CD4-positive, alpha-beta memory T cell (primary cell): Measurements from ENCODE around the gene SHC2. TPM values are rescaled to one million over a fixed set of nuclear protein-coding genes. Genes with fewer than 3 reads are reported as not detected.

ENCODE experiments used
- CTCF ChIA-PET: fragments of 350-600 bp; sonication (Branson Sonifier 250); formaldehyde crosslinking; loops from one replicate; lab custom pipeline; 2021; ENCODE audit warnings: inconsistent platforms; ENCODE audit not compliant: partially characterized antibody; lab: Charles Lee
- POLR2A ChIA-PET: fragments of 350-600 bp; sonication (Branson Sonifier 250); formaldehyde crosslinking; loops from one replicate; lab custom pipeline; 2021; ENCODE audit not compliant: partially characterized antibody; lab: Charles Lee
- DNase-seq, 5 donors: peaks; one replicate each; pipeline versions ENCODE4 v3.0.0 to v3.0.0-alpha.2; 2020 to 2022; ENCODE audit warnings: mixed read lengths in 1 of 5
- H3K27ac ChIP-seq: one replicate; pipeline ENCODE4 v1.7.0; 2013; ENCODE audit warnings: low read depth, low read length
- H3K27me3 ChIP-seq: 2 replicates; pipeline ENCODE4 v1.7.0; 2013; ENCODE audit warnings: mild to moderate bottlenecking, low read length, moderate library complexity; ENCODE audit not compliant: insufficient read depth
- H3K36me3 ChIP-seq: 2 replicates; pipeline ENCODE4 v1.7.0; 2013; ENCODE audit warnings: mild to moderate bottlenecking, low read length, moderate library complexity; ENCODE audit not compliant: insufficient read depth
- H3K4me1 ChIP-seq: 2 replicates; pipeline ENCODE4 v1.7.0; 2013; ENCODE audit warnings: mild to moderate bottlenecking, low read length, moderate library complexity; ENCODE audit not compliant: insufficient read depth
- H3K4me3 ChIP-seq, 2 donors: one replicate each; pipeline ENCODE4 v1.7.0; 2013; ENCODE audit warnings: low read length in 2 of 2, mild to moderate bottlenecking in 1 of 2
- H3K9me3 ChIP-seq, 2 donors: one replicate each; pipeline ENCODE4 v1.7.0; 2013; ENCODE audit warnings: low read length in 2 of 2, control low read depth in 1 of 2; ENCODE audit not compliant: control insufficient read depth in 1 of 2
- H3K27ac Mint-ChIP-seq, 7 donors: one replicate each; pipeline ENCODE4 v1.8.0; 2020 to 2021; ENCODE audit warnings: mixed read lengths in 7 of 7, mild to moderate bottlenecking in 6 of 7, inconsistent platforms in 3 of 7, moderate library complexity in 3 of 7
- H3K27me3 Mint-ChIP-seq, 2 donors: one replicate each; pipeline ENCODE4 v1.8.0; 2020 to 2021; ENCODE audit warnings: mixed read lengths in 2 of 2
- H3K36me3 Mint-ChIP-seq, 2 donors: one replicate each; pipeline ENCODE4 v1.8.0; 2020 to 2021; ENCODE audit warnings: mixed read lengths in 2 of 2, inconsistent platforms in 1 of 2, mild to moderate bottlenecking in 1 of 2
- H3K4me1 Mint-ChIP-seq, 4 donors: one replicate each; pipeline ENCODE4 v1.8.0; 2020 to 2021; ENCODE audit warnings: mixed read lengths in 4 of 4, mild to moderate bottlenecking in 1 of 4
- H3K4me3 Mint-ChIP-seq, 8 donors: one replicate each; pipeline ENCODE4 v1.8.0; 2020 to 2021; ENCODE audit warnings: mixed read lengths in 8 of 8, mild to moderate bottlenecking in 7 of 8, moderate library complexity in 6 of 8, inconsistent platforms in 3 of 8
- H3K9me3 Mint-ChIP-seq, 8 donors: one replicate each; pipeline ENCODE4 v1.8.0; 2020 to 2021; ENCODE audit warnings: mixed read lengths in 8 of 8, mild to moderate bottlenecking in 5 of 8, inconsistent platforms in 3 of 8, moderate library complexity in 1 of 8
- intact Hi-C: fragments of 100-400 bp; cut with micrococcal nuclease; formaldehyde crosslinking; loops from one replicate; pipeline ENCODE4 v1.15.1; 2023
- polyA plus RNA-seq, 2 donors: library from polyadenylated mRNA; unstranded; fragments of 300-500 nt; fragmentation: Illumina TruSeq; gene quantifications; one replicate each; pipeline ENCODE4 v1.2.3, GENCODE V29; 2021
- total RNA-seq, 2 experiments: library from RNA; stranded (reverse); gene quantifications; one replicate each; pipeline ENCODE4 v1.2.3, GENCODE V29; 2021

SHC2 gene
- total and polyA plus RNA-seq, 4 experiments from 2014 or later = 0.55 to 0.64 TPM; not detected in 2

DNA sequence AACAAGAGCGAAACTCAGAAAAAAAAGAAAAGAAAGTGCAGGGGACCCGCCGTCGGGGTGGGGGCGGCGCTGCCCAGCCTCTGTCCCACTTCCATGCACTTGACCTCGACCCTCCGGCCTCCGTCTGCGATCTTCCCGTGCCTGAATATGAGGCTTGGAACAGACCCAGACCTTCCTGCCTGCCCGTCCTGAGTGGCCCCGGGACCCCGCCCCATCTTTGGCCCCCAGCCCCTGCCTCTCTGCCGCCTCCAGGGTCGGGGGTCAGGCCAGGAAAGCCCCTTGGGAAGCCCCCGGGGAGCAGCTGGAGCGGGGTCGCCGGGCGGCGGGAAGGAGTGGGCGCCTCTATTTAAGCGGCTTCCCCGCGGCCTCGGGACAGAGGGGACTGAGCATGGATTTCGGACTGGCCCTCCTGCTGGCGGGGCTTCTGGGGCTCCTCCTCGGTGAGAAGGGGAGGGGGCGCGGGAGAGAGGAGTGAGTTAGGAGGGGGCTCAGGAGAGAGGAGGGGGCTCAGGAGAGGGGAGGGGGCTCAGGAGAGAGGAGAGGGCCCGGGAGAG, 35.4 kb upstream of the SHC2 start, which contains the start of gene MADCAM1:
MADCAM1 (plus strand) TSS at position 375 of the 554 bp plus-strand sequence; CDS start at position 389, 14 bp downstream.
- Histone ChIP-seq H3K36me3 (no peaks in the 10 kb centered on the region), H3K27me3 (peaks cover 13% of the 10 kb centered on the region), H3K9me3 (no peaks in the 10 kb centered on the region), H3K4me1 (no peaks in the 10 kb centered on the region), H3K4me3 (no peak within 1 kb of the TSS), H3K27ac (no peak within 1 kb of the TSS)
- CTCF ChIA-PET = interaction anchor here (1.3 to 1.5 kb wide), 2 partner anchors 10 to 14 kb away, joined by 6 to 7 read pairs; no protein-coding TSS in a partner anchor
- no peaks in the 10 kb centered on the region for H3K9me3 Mint-ChIP-seq
- no peaks in the 10 kb centered on the region for H3K36me3 Mint-ChIP-seq
- H3K4me3 Mint-ChIP-seq = no peak within 1 kb of the TSS
- H3K27ac Mint-ChIP-seq = peak within 1 kb of the TSS in 4 of 7 donors; percentile 18 to 69 (median 44)
- H3K27me3 Mint-ChIP-seq = peaks cover 6 to 7% of the 10 kb centered on the region in 2 donors
- intact Hi-C loops = no loop called here
- POLR2A ChIA-PET = interaction anchor here (1.1 kb wide), 1 partner anchor 14 kb away, joined by 5 read pairs; no protein-coding TSS in a partner anchor
- peaks cover 0 to 6% (median 4%) of the 10 kb centered on the region in 4 donors for H3K4me1 Mint-ChIP-seq
- DNase-seq = no peak

DNA sequence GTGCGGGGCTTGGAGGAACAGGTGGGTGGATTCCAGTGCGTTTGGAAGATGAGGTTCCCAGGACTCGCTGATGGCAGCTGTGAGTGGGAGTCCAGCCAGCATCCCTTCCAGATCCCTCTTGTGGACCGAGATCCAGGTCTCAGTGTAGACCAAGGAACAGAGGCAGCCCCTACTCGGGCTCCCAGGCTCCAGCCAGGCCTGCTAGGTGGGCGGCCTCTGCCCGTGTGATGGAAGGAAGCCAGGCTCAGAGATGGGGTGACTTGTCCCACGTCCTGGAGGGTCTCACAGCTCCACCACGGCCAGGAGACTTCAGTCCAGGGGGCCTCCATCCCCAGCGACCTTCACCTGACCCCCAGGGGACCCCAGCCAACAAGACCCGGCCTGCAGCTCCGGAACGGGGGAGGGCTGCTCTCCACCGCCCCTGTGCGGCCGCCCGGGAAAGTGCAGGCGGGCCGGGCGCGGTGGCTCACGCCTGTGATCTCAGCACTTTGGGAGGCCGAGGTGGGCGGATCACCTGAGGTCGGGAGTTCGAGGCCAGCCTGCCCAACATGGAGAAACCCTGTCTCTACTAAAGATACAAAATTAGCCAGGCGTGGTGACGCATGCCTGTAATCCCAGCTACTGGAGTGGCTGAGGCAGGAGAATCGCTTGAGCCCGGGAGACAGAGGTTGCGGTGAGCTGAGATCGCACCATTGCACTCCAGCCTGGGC, 34.7 kb upstream of the SHC2 start:
- H3K27ac Mint-ChIP-seq = peak overlapping the region in 4 of 7 donors; percentile 18 to 69 (median 44)
- H3K4me1 Mint-ChIP-seq = peaks cover 0 to 6% (median 4%) of the 10 kb centered on the region in 4 donors
- H3K27me3 Mint-ChIP-seq = peaks cover 6 to 7% of the 10 kb centered on the region in 2 donors
- H3K9me3 Mint-ChIP-seq = no peaks in the 10 kb centered on the region
- H3K4me3 Mint-ChIP-seq = no peak overlapping the region
- Histone ChIP-seq H3K4me1 (no peaks in the 10 kb centered on the region), H3K27me3 (peaks cover 13% of the 10 kb centered on the region), H3K9me3 (no peaks in the 10 kb centered on the region), H3K36me3 (no peaks in the 10 kb centered on the region), H3K27ac (no peak overlapping the region), H3K4me3 (no peak overlapping the region)
- H3K36me3 Mint-ChIP-seq = no peaks in the 10 kb centered on the region
- intact Hi-C loops = no loop called here
- CTCF ChIA-PET = interaction anchor here (1.3 to 1.5 kb wide), 2 partner anchors 11 to 15 kb away, joined by 6 to 7 read pairs; no protein-coding TSS in a partner anchor
- DNase-seq = peak; percentile 39 to 58 (median 49)
- POLR2A ChIA-PET = interaction anchor here (0.8 to 1.1 kb wide), 3 partner anchors 11 to 15 kb away, joined by 3 to 5 read pairs (median 4); no protein-coding TSS in a partner anchor

DNA sequence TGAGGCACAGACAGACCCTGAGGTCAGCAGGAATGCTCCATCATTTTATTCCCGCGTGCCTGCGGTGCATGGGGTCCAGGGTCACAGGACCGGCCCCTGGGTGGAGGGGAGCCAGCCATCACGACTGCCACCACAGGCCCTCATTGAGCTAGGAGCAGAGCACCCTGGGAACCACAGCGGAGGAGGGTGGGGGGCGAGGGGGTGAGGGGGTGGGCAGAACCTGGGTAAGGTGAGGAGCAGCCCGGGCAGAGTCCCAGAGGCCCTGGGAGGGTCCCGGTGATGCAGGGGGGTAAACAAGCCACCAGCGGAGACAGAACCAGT, 34.2 kb upstream of the SHC2 start:
- DNase-seq = no peak
- Histone ChIP-seq H3K9me3 (no peaks in the 10 kb centered on the region), H3K4me3 (no peak overlapping the region), H3K4me1 (no peaks in the 10 kb centered on the region), H3K36me3 (no peaks in the 10 kb centered on the region), H3K27me3 (peaks cover 13% of the 10 kb centered on the region), H3K27ac (no peak overlapping the region)
- POLR2A ChIA-PET = interaction anchor here (0.8 to 1.1 kb wide), 3 partner anchors 11 to 16 kb away, joined by 3 to 5 read pairs (median 4); no protein-coding TSS in a partner anchor
- Mint-ChIP-seq H3K27me3 (peaks cover 6 to 7% of the 10 kb centered on the region in 2 donors), H3K36me3 (no peaks in the 10 kb centered on the region), H3K4me1 (peaks cover 2 to 6% (median 5%) of the 10 kb centered on the region in 4 donors), H3K27ac (peak overlapping the region in 2 of 7 donors; percentile 65 to 69), H3K4me3 (no peak overlapping the region), H3K9me3 (no peaks in the 10 kb centered on the region)
- intact Hi-C loops = no loop called here
- CTCF ChIA-PET = interaction anchor here (1.5 kb wide), 1 partner anchor 16 kb away, joined by 6 read pairs; no protein-coding TSS in a partner anchor

DNA sequence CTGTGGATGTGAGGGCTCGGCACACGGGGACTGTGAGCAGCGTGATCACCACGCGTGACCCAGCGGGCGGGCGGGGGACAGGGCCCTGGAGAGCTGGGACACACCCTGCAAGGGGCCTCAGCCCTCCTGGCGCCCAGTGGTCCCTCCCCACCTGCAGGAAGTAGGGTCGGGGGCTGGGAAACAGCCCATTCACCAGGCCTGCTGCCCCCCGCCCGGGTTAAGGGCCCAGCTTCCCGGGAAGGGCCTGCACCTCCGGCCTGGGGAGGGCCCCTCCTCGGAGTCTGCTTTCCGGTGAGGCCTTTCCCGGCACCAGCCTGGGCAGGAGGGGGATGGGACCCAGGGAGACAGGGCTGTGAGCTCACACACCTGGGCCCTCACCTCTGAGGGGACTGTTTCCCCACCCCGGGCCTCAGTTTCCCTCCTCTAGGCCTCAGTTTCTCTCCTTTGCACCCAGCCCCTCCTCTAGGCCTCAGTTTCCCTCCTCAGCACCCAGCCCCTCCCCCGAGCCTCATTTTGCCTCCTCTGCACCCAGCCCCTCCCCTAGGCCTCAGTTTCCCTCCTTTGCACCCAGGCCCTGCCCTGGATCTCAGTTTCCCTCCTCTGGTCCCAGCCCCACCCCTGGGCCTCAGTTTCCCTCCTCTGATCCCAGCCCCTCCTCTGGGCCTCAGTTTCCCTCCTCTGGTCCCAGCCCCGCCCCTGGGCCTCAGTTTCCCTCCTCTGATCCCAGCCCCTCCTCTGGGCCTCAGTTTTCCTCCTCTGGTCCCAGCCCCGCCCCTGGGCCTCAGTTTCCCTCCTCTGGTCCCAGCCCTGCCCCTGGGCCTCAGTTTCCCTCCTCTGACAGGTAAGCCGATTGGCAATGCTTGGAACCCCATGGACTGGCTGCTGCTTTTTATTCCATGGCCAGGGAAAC, 33.6 kb upstream of the SHC2 start:
- Histone ChIP-seq H3K27ac (no peak overlapping the region), H3K4me1 (no peaks in the 10 kb centered on the region), H3K36me3 (no peaks in the 10 kb centered on the region), H3K27me3 (peaks cover 12% of the 10 kb centered on the region), H3K4me3 (no peak overlapping the region), H3K9me3 (no peaks in the 10 kb centered on the region)
- Mint-ChIP-seq H3K27ac (peak overlapping the region in 1 of 7 donors; percentile 32), H3K4me3 (no peak overlapping the region), H3K36me3 (no peaks in the 10 kb centered on the region), H3K4me1 (peaks cover 2 to 11% (median 5%) of the 10 kb centered on the region in 4 donors), H3K27me3 (peaks cover 5 to 7% of the 10 kb centered on the region in 2 donors), H3K9me3 (no peaks in the 10 kb centered on the region)
- POLR2A ChIA-PET = interaction anchor here (0.9 kb wide), 1 partner anchor 12 kb away, joined by 4 read pairs; no protein-coding TSS in a partner anchor
- intact Hi-C loops = no loop called here
- CTCF ChIA-PET = interaction anchor here (1.4 to 1.5 kb wide), 2 partner anchors 12 to 16 kb away, joined by 4 to 6 read pairs; no protein-coding TSS in a partner anchor
- DNase-seq = peak in 1 of 5 donors; percentile 36

DNA sequence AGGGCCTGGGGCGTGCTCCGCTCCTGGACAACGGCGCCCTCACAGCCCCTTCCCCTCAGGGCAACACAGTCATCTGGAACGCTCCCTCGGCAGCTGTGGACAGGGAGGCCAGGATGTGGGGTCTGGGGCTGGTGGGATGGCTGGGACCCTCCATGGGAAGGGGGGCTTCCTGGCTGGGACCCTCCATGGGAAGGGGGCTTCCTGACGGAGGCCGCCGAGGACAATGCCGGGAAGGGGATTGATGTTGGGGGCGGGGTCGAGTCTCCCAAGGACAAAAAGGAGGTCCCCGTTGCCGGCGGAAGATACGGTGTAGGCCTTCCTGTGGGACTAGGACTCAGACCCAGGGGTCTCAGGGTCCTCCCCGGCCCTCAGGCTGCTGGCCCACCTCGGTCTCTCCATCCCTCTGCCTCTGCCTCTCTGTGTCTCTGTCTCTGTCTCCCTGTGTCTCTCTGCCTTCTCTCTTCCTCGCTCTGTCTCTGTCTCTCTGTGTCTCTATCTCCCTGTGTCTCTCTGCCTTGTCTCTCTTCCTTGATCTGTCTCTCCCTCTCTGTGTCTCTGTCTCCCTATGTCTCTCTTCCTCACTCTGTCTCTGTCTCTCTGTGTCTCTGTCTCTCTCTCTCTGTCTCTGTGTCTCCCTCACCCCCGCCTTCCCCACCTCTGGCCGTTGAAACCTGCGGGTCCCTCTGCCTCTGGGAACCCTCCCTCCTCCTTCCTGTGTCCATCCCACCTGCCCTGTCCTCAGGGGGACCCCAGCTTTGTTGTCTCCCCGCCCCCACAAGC, 32.7 kb upstream of the SHC2 start:
- intact Hi-C loops = no loop called here
- no peaks in the 10 kb centered on the region for H3K36me3 ChIP-seq
- H3K27me3 ChIP-seq = peaks cover 6% of the 10 kb centered on the region
- H3K27ac ChIP-seq = no peak overlapping the region
- H3K36me3 Mint-ChIP-seq = no peaks in the 10 kb centered on the region
- peak overlapping the region in 5 of 7 donors; percentile 32 to 90 (median 67) for H3K27ac Mint-ChIP-seq
- no peaks in the 10 kb centered on the region for H3K4me1 ChIP-seq
- ChIA-PET POLR2A (no interaction called here), CTCF (interaction anchor here (1.4 kb wide), 1 partner anchor 13 kb away, joined by 4 read pairs; no protein-coding TSS in a partner anchor)
- H3K4me3 Mint-ChIP-seq = peak overlapping the region in 2 of 8 donors; percentile 26 to 46
- no peaks in the 10 kb centered on the region for H3K9me3 ChIP-seq
- no peak overlapping the region for H3K4me3 ChIP-seq
- peaks cover 0 to 11% (median 2%) of the 10 kb centered on the region in 4 donors for H3K4me1 Mint-ChIP-seq
- peaks cover 0 to 4% of the 10 kb centered on the region in 2 donors for H3K27me3 Mint-ChIP-seq
- no peaks in the 10 kb centered on the region for H3K9me3 Mint-ChIP-seq
- DNase-seq = no peak

DNA sequence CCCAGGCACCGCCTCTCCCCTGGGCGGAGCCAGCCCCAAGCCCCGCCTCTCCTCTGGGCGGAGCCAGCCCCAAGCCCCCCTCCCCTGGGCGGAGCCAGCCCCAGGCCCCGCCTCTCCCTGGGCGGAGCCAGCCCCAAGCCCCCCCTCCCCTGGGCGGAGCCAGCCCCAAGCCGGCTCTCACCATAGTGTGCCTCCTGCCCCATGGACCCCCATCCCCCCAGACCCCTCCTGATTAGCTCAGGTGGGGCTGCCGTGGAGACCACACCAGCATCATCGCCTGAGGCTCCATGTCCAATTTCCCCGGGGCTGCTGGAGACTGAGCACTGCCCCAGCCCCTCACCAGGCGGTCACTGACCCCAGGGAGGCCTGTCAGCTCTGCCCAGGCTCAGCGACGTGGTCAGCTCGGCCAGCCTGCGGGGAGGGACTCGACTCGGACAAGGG, 31.3 kb upstream of the SHC2 start:
- Mint-ChIP-seq H3K4me3 (no peak overlapping the region), H3K27me3 (no peaks in the 10 kb centered on the region), H3K27ac (no peak overlapping the region), H3K9me3 (no peaks in the 10 kb centered on the region), H3K36me3 (no peaks in the 10 kb centered on the region), H3K4me1 (peaks cover 0 to 21% (median 2%) of the 10 kb centered on the region in 4 donors)
- ChIA-PET CTCF (no interaction called here), POLR2A (interaction anchor here (0.7 kb wide), 1 partner anchor 86 kb away, joined by 4 read pairs; no protein-coding TSS in a partner anchor)
- intact Hi-C loops = no loop called here
- peak in 3 of 5 donors; percentile 15 to 68 (median 32) for DNase-seq
- no peaks in the 10 kb centered on the region for H3K9me3 ChIP-seq
- H3K27ac ChIP-seq = no peak overlapping the region
- H3K27me3 ChIP-seq = no peaks in the 10 kb centered on the region
- H3K4me3 ChIP-seq = no peak overlapping the region
- peaks cover 5% of the 10 kb centered on the region for H3K4me1 ChIP-seq
- no peaks in the 10 kb centered on the region for H3K36me3 ChIP-seq
